Measurements from ENCODE around the gene FNIP2.

DNA sequence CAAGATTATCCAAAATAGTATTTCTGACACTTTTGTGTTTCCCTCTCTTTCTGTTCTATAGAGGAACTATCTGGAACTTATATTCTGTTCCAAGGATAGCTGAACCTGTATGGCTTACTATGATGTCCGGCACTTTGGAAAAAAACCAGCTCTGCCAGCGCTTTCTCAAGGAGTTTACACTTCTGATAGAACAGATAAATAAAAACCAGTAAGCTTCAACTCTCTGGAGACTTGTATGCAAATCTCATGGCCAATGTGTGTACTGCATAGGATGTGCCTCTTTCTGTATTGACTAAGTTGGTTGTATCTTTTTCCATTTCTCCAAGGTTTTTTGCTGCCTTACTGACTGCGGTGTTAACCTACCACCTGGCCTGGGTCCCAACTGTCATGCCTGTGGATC lies 92.5 kb downstream of the FNIP2 start:
- TF ChIP-seq, protein P1, sequence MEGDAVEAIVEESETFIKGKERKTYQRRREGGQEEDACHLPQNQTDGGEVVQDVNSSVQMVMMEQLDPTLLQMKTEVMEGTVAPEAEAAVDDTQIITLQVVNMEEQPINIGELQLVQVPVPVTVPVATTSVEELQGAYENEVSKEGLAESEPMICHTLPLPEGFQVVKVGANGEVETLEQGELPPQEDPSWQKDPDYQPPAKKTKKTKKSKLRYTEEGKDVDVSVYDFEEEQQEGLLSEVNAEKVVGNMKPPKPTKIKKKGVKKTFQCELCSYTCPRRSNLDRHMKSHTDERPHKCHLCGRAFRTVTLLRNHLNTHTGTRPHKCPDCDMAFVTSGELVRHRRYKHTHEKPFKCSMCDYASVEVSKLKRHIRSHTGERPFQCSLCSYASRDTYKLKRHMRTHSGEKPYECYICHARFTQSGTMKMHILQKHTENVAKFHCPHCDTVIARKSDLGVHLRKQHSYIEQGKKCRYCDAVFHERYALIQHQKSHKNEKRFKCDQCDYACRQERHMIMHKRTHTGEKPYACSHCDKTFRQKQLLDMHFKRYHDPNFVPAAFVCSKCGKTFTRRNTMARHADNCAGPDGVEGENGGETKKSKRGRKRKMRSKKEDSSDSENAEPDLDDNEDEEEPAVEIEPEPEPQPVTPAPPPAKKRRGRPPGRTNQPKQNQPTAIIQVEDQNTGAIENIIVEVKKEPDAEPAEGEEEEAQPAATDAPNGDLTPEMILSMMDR (IDR thresholded peaks at IDR 0.05) = no peak
- TF ChIP-seq POLR2A (IDR thresholded peaks at IDR 0.05) = no peak

All from testis (tissue), 2 donors.